D721Med (cell line): ENCODE results near the gene DCAF15.
"Not testable (repeated sequence)": the region's sequence is repeated elsewhere in the genome, so short reads cannot be mapped to it uniquely, and the experiment has no call there.

ENCODE experiments used
- DNase-seq: peaks from one replicate; pipeline ENCODE4 v3.0.0; 2011; ENCODE audit warnings: low spot score; ENCODE audit not compliant: insufficient read length
- FAIRE-seq: peaks from 2 replicates; lab custom pipeline; 2011; peaks lifted over from hg19 to GRCh38; lab: Jason Lieb, UNC
- CTCF ChIP-seq: IDR thresholded peaks from 2 replicates; pipeline ENCODE4 v1.5.1; 2012; ENCODE audit warnings: mild to moderate bottlenecking, control low read depth; ENCODE audit not compliant: insufficient read depth; ENCODE audit errors: missing control alignments

The DCAF15 gene

GRCh38 chr19:13963603-13964105 lies 11.3 kb downstream of the DCAF15 start:
- no peak for FAIRE-seq
- no peak for TF ChIP-seq CTCF
- no peak for DNase-seq

DNA sequence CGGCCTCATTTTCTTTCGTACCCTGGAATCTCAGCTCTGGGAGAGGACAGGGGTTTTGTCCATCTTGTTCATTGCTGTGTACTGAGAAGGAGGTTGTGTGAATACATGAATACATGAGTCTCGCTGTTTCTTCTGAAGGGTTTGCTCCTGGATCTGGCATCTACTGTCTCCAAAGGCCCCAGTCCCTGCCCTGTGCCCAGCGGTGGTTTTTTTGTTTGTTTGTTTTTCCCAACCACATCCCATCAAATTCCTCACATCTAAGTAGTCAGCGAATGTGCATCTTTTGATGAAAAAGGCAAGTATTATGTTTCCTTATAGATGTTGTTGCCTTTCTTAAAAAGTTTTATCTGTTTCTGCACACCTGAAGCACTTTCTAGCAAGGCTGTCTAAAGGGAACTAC lies 12.5 kb downstream of the DCAF15 start:
- DNase-seq (no peak), FAIRE-seq (no peak)
- no peak for TF ChIP-seq CTCF

GRCh38 chr19:13965377-13965896 lies 13.1 kb downstream of the DCAF15 start:
- TF ChIP-seq CTCF: no peak
- DNase-seq (no peak), FAIRE-seq (no peak)

DNA sequence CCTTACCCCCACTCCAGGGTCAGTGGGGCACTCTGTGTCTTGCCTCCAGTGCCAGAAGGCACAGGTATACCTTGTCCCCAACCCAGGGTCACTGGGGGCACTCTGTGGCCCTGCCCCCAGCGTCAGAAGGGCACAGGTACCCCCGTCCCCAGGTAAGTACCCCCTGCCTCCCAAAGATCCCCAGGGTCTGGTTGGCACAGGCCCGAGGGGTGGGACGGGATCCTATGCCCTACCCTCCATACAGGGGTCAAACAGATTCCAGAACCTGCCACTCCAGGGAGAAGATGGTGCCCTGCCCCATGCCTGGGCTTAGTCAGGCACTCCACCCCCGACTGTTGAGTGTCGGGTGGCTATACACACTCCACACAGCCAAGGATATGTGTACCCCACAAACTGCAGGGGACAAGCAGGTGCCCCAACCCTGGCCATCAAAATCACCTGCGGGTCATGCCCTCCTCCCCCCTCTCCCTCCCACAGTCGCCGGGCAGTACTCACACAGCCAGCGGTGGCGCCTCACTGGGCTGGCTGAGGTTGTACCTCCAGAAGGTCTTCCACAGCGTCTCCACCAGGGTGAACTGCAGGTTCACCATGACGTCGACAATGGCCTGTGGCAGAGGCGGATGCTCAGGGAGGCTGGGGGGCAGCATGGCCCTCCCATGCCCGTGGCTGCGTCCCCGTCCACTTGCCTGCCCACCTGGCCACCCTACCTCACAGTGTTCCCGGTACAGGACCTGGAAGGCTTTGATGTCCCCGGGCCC lies 13.8 kb downstream of the DCAF15 start:
- no peak for TF ChIP-seq CTCF
- FAIRE-seq: no peak
- DNase-seq: no peak

DNA sequence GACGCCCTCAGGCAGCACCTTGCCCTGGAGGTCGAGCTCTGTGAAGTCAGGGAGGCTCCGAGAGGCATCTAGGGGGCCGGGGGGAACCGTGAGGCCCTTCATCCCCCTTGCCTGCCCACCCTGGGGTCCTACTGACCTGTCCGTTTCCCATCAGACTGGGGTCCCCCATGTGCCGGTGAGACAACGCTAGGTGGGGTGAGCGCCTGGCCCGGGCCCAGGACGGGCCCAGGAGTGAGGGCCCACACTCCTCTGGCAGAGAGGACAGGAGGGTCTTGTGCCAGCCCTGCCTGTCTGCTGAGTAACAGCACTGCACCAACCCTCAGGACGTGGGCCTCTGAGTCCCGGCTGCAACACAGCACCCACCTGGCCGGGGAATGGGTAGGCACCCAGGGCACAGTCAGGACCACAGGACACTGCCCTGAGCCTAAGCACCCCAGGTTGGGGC lies 14.4 kb downstream of the DCAF15 start:
- no peak for TF ChIP-seq CTCF
- FAIRE-seq: no peak
- DNase-seq: no peak

DNA sequence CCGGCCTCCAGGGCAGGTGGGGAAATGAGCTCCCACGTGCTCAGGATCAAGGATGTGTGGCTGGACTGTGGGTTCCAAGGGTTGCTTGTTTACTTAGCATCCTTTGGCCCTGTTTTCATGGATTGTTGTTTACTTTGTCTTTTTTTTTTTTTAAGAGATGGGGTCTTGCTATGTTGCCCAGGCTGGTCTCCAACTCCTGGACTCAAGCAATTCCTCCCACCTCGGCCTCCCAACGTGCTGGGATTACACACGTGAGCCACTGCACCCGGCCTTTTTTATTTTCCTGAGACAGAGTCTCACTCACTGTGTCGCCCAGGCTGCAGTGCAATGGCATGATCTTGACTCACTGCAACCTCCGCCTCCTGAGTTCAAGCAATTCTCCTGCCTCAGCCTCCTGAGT lies 14.9 kb downstream of the DCAF15 start:
- not testable (repeated sequence) for DNase-seq, FAIRE-seq

- no peak for TF ChIP-seq CTCF
- FAIRE-seq (no peak), DNase-seq (no peak)
These were observed 16.1 kb downstream of the DCAF15 start for GRCh38 chr19:13968383-13968935.
